Cardiac septum (tissue), 1 donor: Measurements from ENCODE around the gene GRIK4. TPM values are rescaled to one million over a fixed set of nuclear protein-coding genes. Genes with fewer than 3 reads are reported as not detected.
"Not testable (repeated sequence)": the region's sequence is repeated elsewhere in the genome, so short reads cannot be mapped to it uniquely, and the experiment has no call there.

ENCODE experiments used
- DNase-seq: peaks from one replicate; pipeline ENCODE4 v3.0.0-alpha.2; 2020; ENCODE audit warnings: low spot score
- intact Hi-C: fragments of 100-400 bp; cut with DNase I; formaldehyde crosslinking; loops from one replicate; pipeline ENCODE4 v1.14.0; 2022
- total RNA-seq: library from RNA; stranded (reverse); fragmentation: NEBNext Ultra II Directional; extraction: Animal tissue kit (Norgen Biotek cat#: 25700); gene quantifications from one replicate; pipeline ENCODE4 v1.2.1, GENCODE V29; 2021
- donor health status: DM: no; HTN: no; CAD: no.

The GRIK4 gene
- total RNA-seq, 1 donor from 2014 or later: 0.40 TPM

DNA sequence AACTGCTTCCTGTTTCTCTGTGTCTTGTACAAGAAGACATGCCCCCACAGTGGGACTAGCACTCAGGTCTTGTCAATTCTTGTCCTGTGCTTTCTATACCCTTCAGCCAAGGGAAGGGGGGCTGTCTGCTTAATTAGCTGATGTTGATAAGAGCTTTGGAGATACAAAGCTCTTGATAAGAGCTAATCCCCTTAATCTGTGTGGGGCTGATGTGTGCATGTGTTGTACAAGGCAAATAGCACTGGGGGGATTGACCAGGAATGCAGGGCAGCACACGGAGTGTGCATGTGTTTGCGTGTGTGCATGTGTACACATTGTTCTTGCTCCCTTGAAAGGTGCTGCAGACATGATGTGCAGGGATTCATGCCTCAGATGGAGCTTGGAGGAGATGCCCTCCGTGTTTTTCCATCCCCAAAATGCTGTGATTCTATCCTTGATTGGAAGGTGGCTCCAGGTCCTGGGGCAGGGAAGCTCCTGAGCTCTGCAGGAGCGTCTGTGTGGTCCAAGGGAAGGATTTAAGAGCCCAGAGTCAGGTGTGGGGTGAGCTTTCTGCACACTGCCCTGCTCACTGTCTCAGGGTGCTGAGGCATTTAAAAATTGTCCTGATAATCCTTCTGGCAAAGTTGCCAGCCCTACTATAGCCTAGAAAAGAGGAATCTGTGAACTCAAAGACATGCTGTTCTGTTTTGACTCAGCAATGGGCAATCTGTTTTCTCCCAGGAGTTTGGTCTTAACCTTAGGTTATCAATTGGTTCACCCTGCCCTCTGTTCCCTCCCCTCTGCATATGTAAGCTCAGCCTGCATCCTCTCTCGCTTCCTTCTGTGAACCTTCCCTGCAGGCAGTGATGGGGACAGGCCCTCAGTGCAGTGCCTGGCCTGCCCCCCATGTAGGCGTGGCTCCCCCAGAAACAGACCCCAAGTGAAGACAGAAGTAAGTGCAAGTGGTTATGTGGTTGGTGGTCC is 102.0 kb downstream of the GRIK4 start:
- intact Hi-C loops: no loop called here
- DNase-seq: no peak

DNA sequence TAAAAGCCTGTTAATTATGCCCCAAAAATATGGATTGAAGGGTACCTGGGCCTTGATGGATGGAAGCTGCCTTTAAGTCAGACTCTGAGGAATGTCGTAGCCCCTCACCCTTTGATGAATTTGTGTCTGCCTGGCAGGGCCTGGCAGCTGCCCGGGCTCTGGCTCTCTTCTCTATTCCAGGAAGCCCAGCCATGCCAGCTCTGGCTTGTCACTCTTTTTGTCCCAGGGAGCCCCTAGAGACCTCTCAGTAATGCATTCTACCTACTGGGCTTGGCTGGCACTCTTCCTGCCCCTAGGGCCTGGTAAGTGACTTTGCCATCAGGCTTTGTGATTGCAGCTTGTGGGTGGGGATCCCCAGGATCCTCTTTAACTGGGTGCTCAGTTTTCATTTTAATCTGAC is 103.8 kb downstream of the GRIK4 start:
- DNase-seq: no peak
- intact Hi-C loops: no loop called here

DNA sequence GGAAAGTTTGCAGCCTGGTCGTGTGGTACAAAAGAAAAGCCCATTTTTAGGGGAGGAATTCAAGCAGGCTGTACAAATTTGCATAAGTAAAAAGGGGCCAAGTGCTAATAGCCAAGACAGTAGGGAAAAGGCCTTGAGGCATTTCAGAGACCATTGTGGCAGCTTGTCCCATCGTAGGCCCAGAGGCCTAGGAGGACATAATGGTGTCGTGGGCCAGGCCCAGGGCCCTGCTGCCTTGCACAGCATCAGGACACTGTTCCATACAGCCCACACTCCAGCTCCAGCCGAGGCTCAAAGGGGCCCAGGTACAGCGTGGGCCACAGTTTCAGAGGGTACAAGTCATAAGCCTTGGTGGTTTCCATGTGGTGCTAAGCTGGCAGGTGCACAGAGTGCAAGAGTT is 106.9 kb downstream of the GRIK4 start:
- intact Hi-C loops: no loop called here
- DNase-seq: no peak

DNA sequence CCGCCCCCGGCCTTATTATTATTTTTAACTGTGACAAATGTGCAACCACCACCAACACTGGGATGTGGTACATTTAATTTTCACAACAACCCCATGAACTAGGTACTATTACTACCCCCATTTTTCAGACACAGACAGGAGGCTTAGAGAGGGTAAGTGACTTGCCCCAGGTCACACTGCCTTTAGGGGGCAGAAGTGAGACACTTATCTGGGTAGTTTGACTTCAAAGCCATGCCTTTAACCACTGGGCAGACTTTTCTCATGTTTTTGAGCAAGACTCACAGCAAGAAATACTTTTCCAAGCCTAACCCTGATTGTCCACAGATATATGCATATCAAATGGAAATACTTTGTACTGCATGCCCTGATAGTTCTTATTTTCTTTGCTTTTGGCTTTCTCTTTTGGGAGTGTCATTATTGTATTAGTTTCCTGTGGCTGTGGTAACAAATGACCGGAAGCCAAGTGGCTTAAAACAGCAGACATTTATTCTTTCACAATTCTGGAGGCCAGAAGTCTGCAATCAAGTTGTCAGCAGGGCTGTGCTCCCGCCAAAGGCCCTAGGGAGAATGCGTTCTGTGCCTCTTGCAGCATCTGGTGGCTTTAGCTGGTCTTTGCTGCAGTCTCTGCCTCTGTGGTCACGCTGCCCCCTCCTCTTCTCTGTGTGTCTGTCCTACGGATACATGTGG is 110.8 kb downstream of the GRIK4 start:
- no peak for DNase-seq
- intact Hi-C loops: no loop called here

DNA sequence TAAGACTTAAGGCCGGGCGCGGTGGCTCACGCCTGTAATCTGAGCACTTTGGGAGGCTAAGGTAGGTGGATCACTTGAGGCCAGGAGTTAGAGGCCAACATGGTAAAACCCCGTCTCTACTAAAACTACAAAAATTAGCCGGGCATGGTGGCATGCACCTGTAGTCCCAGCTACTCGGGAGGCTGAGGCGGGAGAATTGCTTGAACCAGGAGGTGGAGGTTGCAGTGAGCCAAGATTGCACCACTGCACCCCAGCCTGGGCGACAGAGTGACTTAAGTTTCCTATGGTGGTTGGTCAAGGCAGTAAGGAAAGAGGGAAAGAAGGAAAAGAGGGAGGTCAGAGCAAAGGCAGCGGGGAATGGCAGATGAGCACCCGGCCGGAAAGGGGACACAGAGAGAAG is 113.4 kb downstream of the GRIK4 start:
- intact Hi-C loops, DNase-seq: not testable (repeated sequence)

DNA sequence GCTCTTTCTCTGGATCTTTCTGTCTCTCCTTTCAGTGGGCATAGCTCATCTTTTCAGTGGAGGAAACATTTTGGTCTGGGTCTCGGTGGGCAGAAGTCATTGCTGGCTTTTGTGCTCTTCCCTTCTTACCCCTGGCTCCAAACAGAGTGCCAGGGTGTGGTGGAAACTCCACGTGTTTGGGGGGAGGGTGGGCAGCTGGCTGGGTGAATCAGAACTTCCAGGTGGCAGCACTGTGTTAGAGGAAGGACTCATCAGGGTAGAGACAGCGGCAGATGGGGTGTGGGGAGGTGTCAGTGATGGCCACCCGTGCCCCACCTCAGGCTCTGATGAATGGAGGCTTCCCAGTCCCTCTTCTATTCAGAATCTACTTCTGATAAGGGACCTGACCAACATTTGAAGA is 114.0 kb downstream of the GRIK4 start:
- DNase-seq: no peak
- intact Hi-C loops: no loop called here

DNA sequence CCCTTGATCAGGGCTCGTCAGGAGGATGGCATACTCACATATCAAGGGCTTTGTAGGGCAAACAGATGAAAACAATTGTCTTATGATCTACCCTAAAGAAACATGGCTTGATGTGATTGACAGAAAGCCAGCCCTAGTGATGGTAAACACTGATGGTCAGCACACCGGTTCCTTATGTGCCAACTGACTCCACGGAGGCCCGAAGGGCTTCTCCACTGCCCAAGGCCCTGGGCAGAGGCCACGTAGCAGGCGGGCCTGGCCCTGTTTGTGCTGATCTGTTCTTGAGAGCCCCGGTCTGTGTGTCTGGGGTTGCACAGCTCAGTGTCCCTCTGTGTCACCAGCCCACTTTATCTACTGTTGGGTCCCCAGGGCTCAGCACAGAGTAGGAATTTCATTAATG is 115.2 kb downstream of the GRIK4 start:
- intact Hi-C loops: no loop called here

DNA sequence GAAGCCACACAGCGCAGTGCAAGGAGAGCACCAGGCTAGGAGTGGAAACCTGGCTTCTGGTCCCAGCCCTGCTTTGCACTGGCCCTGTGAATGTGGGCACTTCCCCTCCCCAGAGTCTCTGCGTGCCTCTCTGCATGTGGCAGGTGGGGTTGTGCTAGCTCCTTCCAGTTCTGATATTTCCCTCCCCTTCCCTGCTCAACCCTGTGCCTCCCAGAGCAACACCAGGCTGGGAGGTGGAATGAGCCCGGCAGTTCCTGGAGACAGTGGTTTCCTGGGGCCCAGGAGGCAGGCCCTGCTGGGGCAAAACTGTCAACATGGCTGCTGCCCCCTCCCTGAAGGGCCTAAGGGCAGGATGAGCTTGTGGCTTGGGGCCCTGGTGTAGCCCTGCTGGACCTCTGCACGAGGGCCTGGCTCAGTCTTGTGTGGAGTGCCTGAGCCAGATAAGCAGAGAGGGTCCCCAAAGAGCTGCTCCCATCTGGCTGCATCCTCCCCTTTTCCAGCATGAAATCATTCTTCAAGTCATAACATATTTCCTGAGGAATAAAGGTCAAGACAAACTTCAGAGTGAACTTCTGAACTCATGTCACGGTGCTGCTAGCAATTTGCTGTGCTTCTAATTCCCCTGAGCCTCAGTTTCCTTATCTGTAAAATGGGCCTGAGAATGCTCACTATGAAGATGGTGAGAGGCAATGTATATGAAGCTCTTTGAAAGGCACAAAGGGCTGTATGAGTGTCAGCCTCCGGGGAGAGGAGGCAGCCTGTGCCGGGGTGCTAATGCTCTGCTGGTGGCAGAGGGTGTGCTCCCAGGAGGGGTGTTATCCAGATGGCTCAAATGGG is 116.0 kb downstream of the GRIK4 start:
- no peak for DNase-seq

More for the DNA sequence above, 115.2 kb downstream of the GRIK4 start:
- DNase-seq: no peak

DNA sequence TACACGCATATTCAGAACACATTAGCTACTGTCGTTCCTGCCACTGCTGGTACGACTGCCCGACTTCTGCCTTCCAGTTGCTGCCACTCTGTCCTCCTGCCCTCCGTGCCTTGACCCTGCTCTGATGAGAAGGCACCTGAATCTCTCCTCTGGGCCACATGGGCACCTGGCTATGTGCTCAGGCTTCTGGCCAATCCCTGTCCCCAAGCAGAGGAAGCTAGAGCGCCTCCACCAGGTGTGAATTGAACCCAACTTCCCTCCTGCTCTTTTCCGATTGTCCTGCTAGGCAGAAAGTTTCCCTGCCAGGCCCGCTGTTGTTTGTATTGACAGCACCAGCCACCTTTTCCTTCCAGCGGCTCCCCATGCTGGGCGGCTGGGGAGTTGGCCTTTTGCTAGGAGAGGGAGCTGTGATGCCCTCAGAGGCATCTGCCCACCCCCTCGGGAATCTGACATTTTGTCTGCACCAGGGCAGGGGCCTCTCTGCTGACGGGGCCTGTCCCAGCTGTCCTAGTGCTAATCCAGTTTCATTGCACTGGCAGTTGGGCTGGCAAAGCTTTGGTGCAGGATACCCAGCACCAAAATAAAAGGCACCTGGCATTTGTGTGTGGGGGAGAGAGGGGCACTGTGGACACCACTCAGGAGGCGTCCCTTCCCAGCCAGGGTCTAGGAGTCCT is 118.0 kb downstream of the GRIK4 start:
- intact Hi-C loops: no loop called here
- DNase-seq: no peak

More for the DNA sequence above, 116.0 kb downstream of the GRIK4 start:
- intact Hi-C loops: no loop called here

DNA sequence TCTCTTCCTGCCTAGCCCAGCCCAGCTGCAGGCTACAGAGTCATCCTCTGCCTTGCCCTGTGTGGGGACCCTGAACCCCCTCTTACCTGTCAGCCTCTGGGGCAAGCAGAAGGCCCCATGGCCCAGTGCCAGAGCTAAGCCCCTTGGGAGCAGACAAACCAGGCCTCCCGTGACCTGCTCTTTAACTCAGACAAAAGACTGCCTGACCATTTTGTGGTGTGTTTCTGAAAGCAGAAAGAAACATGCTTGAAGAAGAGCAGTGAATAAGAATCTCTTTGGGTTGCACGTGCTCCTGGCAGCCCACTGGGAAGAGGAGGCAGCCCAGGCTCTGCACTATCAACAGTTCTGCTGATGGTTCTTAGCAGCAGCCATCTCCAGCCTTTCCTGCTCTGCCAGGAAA is 118.6 kb downstream of the GRIK4 start:
- intact Hi-C loops: no loop called here
- no peak for DNase-seq

DNA sequence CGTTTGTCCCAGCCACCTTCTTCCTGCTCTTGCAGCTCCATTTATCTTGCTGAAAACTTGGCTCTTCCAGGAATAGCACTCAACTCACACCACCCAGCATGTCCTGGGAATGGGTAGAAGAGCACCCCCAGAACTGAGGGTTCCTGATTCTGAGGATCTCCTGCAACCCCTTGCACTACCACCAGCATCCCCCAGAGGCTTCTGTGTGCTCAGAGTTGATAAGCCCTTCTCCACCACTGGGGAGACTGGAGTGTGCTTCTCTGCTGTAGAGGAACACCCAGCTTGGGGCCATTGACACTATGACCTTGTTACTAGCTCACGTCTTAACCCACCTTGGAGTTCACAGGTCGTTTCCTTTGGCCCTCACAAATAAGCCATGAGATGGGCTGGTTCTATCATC is 121.0 kb downstream of the GRIK4 start:
- intact Hi-C loops: no loop called here
- DNase-seq: no peak

DNA sequence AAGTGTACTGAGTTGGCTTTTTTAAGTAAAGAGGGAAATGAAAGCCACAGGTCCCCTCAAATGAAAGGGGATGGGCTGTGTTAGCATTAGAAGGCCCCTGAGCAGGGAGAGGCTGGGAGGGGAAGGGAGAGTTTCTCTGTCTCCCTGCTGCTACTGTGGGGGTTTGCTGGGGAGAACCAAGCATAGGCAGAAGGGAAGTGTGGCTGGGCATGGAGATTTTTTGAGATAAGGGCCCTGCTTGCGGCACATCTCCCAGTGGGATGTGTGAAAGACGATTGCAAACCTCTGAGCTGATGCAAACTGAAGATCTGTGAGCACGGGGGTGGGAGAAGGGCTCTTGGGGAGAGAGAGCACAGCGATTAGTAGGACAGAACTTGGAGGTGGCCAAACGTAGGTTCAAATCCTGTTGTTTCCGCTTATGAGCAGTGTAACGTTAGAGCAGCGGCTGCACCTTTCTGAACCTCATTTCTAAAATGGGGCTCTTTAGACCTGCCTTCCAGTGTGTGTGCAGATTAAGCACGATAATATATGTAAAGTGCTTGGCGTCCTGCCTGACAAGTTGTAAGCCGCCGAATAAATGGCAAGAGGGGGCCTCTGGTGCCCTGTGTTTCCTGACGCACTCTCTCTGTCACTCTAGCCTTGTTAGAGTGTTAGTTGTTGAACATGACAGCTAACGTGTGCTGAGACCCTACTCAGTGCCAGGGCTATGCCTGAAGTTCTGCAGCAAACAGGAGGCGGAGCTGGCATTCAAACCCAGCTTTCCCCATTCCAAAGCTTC is 122.3 kb downstream of the GRIK4 start:
- intact Hi-C loops: no loop called here

DNA sequence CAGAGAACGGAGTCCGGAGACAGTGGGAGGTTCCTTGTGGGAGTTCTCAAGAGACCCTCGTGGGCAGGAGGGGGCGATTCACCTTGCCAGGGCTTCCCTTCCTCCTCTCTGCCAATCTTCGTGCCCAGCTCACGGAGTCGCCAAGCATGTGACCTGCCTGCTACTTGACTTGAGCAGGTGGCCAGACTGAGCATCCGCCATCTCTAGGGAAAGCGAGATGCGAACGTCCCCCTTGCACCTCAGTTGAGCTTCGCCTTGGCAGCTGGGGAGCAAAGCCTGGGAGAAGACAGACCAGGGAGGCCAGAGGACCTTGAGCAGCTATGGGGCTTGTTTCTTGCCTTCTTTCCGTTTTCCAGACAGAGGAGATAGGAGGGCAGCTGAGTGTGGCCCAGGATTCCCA is 123.2 kb downstream of the GRIK4 start:
- intact Hi-C loops: no loop called here
- DNase-seq: no peak

More for the DNA sequence above, 122.3 kb downstream of the GRIK4 start:
- DNase-seq: no peak

DNA sequence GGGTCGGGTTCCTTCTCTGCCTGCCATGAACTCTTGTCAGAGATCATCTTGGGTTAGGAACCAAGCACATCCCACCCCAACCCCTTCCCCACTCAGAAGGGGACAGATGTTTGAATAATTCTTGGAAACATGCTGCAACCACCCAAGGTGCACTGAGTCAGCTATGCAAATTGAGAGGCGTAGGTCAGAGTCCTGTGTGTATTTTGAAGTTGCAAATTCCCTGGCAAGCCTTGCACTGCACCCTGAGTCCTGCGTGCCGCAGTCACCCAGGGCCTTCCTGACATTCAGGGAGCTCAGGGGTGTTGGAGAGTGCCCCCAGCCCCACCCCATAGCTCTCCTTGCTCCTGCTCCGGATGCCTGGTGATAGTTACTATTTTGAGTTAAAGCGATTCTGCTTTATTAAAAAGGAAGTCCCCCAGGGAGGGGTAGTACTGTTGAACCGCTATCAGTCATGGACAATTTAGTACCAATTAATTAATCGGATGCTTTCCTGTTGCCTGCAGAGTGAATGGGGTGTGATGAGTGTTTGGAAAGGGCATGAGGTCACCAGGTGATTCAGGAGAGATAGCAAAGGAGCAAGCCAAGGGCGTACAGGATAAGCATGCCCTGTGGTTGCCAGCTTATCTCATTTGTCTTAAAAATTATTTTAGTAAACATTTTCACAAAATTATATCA is 123.7 kb downstream of the GRIK4 start:
- DNase-seq: no peak
- intact Hi-C loops: no loop called here

DNA sequence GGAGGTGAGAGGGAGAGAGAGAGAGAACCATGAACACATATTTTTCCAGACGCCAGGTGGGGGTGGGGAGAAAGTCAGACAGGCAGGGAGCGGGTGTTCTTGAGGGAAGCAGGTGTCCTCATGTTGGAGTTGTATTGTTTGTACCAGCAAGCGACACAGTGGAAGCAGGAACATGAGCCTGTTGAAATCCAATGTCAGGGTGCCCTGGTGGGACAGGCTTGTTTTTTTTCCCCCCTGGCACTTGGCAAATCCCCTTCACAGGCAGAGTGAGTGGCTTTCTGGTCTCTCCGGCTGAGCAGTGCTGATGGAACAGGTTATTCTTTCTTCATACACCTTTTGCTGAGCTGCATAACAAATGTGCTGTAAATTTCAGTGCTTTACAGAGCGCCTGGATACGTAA is 125.6 kb downstream of the GRIK4 start:
- no peak for DNase-seq
- intact Hi-C loops: no loop called here

DNA sequence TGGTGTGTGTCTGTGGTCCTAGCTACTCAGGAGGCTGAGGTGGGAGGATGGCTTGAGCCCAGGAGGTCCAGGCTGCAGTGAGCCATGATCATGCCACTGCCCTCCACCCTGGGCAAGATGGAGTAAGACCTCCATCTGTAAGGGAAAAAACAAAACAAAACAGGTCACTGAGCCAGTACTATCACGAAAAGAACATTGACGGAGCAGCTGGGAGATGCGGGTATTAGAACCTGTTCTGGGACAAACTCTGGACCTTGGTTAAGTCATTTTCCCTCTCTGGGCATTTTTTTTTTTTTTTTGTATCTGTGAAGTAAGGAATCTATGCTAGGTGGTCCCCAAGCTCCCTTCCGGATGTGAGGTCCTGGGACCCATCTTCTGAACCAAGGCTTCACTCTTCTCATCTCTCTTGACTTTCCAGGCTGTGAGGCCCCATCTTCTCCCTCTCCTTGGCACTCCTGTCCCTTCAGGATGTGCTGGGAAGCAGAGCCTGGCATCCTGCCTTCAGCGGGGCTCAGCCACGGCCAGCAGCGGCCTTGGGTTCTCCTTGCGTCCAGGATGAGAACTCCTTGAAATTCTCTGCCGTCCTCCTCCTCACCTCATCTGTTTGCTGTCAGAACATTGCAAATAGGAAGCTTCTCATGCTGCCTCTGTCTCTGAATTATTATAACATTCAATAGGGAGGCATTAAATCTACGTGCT is 130.8 kb downstream of the GRIK4 start:
- no peak for DNase-seq
- intact Hi-C loops: no loop called here

DNA sequence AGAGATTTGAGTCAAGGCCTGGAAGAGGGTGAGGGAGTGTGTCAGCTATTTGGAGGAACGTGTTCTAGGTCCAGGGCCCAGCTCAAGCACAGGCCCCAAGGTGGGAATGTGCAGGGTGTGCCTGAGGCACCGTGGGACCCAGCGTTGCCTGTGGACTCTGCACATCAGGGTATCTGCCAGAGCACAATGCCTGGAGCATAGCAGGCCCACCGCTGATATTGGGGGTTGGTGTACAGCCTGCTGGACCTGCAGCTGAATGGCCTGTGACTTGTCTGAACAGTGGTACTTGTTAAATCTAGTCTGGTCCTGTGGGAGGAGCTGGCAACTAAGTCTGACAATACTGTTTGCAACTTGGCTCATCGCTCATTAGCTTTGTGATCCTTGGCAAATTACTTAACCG is 131.7 kb downstream of the GRIK4 start:
- no peak for DNase-seq
- intact Hi-C loops: no loop called here

DNA sequence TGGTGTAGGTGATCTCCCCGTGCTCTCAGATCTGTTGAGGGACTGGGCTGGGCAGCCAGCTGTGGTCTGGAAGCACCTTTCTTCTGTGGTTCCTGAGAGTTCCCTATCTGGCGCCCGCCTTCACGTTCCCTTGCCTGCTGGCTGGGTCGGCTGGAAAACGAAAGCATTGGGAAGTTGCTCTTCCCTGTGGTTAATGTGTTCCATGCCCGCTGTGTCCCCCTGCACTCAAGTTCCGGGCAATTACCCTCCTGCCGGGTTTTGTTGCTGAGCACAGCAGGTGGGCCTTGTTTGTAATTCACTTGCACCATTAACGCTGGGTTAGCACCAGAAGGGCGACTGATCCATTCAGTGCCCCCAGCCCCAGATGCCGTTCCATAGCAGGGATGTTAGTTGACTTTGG is 134.1 kb downstream of the GRIK4 start:
- intact Hi-C loops: no loop called here
- no peak for DNase-seq
